Tibial nerve (tissue), 4 donors: ENCODE results near the gene SHISAL2A.

Experiments used
- CTCF ChIP-seq, 5 experiments: fragments of 200-600 bp in 3 of 5; fragments of 450-650 bp in 2 of 5; sonication (generic) in 3 of 5; IDR thresholded peaks; one replicate each; pipeline ENCODE4 v1.5.1; 2016 to 2019; ENCODE audit warnings: antibody characterized with exemption in 5 of 5, mild to moderate bottlenecking in 3 of 5, moderate library complexity in 2 of 5
- EP300 ChIP-seq, 2 donors: sonication (generic); formaldehyde crosslinking; IDR thresholded peaks; one replicate each; pipeline ENCODE4 v1.6.1; 2017; ENCODE audit warnings: antibody characterized with exemption in 2 of 2, mild to moderate bottlenecking in 1 of 2
- POLR2A ChIP-seq, 2 donors: fragments of 450-650 bp; IDR thresholded peaks; one replicate each; pipeline ENCODE4 v1.6.1; 2017; ENCODE audit warnings: antibody characterized with exemption in 2 of 2, mild to moderate bottlenecking in 2 of 2, moderate library complexity in 2 of 2

GRCh38 chr1:52645261-52645660 lies 12.3 kb downstream of the SHISAL2A start:
- TF ChIP-seq CTCF (IDR thresholded peaks at IDR 0.05) (no peak), EP300 (IDR thresholded peaks at IDR 0.05) (no peak), POLR2A (IDR thresholded peaks at IDR 0.05) (no peak)
